Nephron progenitor cell (in vitro differentiated cells): ENCODE measurements around the gene ACSF3.

ENCODE experiments used
- DNase-seq: peaks from one replicate; pipeline ENCODE4 v3.0.0; 2021
- H3K27ac Mint-ChIP-seq: 2 replicates; pipeline ENCODE4 v1.8.0; 2021; ENCODE audit warnings: mild to moderate bottlenecking, moderate library complexity, mixed read lengths
- H3K27me3 Mint-ChIP-seq: 2 replicates; pipeline ENCODE4 v1.8.0; 2021; ENCODE audit warnings: mild to moderate bottlenecking, low read depth, mixed read lengths; ENCODE audit not compliant: poor library complexity
- H3K36me3 Mint-ChIP-seq: 2 replicates; pipeline ENCODE4 v1.8.0; 2021; ENCODE audit warnings: low read depth, mixed read lengths
- H3K4me1 Mint-ChIP-seq: 2 replicates; pipeline ENCODE4 v1.8.0; 2021; ENCODE audit warnings: mixed read lengths
- H3K4me3 Mint-ChIP-seq: 2 replicates; pipeline ENCODE4 v1.8.0; 2021; ENCODE audit warnings: mild to moderate bottlenecking, moderate library complexity, mixed read lengths
- H3K9me3 Mint-ChIP-seq: 2 replicates; pipeline ENCODE4 v1.8.0; 2021; ENCODE audit warnings: mild to moderate bottlenecking, moderate library complexity, mixed read lengths
- TF ChIP-seq, protein P1 (sequence below): fragments of 200-600 bp; sonication (generic); IDR thresholded peaks from 2 replicates; pipeline ENCODE4 v1.5.0; 2021; ENCODE audit warnings: antibody characterized with exemption

Gene ACSF3

GRCh38 chr16:89136931-89137330 is 43.3 kb downstream of the ACSF3 start:
- Mint-ChIP-seq H3K4me1 (no peaks in the 10 kb centered on the region), H3K36me3 (peaks cover 14% of the 10 kb centered on the region)
- TF ChIP-seq, protein P1, sequence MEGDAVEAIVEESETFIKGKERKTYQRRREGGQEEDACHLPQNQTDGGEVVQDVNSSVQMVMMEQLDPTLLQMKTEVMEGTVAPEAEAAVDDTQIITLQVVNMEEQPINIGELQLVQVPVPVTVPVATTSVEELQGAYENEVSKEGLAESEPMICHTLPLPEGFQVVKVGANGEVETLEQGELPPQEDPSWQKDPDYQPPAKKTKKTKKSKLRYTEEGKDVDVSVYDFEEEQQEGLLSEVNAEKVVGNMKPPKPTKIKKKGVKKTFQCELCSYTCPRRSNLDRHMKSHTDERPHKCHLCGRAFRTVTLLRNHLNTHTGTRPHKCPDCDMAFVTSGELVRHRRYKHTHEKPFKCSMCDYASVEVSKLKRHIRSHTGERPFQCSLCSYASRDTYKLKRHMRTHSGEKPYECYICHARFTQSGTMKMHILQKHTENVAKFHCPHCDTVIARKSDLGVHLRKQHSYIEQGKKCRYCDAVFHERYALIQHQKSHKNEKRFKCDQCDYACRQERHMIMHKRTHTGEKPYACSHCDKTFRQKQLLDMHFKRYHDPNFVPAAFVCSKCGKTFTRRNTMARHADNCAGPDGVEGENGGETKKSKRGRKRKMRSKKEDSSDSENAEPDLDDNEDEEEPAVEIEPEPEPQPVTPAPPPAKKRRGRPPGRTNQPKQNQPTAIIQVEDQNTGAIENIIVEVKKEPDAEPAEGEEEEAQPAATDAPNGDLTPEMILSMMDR: no peak

DNA sequence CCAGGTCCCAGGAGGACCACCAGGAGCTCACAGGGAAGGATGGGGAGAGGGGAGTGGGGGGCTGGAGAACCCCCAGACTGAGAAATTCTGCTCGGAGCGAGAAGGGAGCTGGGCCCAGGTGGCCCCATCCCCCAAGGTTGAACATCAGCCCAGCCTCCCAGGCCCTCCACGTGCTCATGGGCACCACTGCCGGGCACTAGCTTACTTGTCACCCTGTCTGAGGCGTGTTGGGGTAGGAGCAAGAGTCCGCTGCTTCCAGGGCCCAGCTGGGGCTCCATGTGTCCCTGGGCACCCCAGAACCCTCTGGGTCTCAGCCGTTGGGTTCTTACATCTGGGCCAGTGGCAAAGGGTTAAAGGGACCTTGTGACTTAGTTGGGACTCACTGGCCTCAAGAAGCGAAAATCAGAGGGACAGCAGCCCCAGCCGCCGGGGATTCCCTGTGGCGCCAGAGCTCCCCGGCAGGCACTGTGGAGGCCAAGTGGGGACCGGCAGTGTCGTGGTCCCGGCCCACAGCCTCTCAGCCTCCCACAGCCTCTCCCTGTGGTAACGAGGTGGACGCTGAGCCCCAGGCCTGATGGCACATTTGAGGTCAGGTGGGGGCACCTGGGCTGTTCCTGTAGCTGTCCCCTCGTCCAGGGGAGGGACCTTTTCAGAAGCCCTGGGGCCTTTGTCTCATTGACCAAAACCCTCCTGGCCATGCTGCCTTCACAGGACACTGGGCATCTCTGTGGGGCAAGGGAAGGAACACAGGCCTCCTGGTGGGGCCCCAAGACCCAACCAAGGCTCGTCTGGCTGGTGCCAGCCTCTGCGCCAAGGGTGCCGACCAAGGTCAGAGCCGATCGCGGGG is 44.2 kb downstream of the ACSF3 start:
- peaks cover 14% of the 10 kb centered on the region for H3K36me3 Mint-ChIP-seq
- TF ChIP-seq, protein P1: no peak
- H3K4me1 Mint-ChIP-seq: no peaks in the 10 kb centered on the region
- H3K4me3 Mint-ChIP-seq: no peak overlapping the region
- no peaks in the 10 kb centered on the region for H3K9me3 Mint-ChIP-seq
- H3K27me3 Mint-ChIP-seq: peaks cover 3% of the 10 kb centered on the region
- no peak overlapping the region for H3K27ac Mint-ChIP-seq
- no peak for DNase-seq

More at GRCh38 chr16:89136931-89137330, 43.3 kb downstream of the ACSF3 start:
- H3K4me3 Mint-ChIP-seq: no peak overlapping the region
- H3K27ac Mint-ChIP-seq: no peak overlapping the region
- H3K9me3 Mint-ChIP-seq: no peaks in the 10 kb centered on the region
- no peak for DNase-seq
- no peaks in the 10 kb centered on the region for H3K27me3 Mint-ChIP-seq

- no peak for DNase-seq
- Mint-ChIP-seq H3K27me3 (peaks cover 3% of the 10 kb centered on the region), H3K4me3 (no peak overlapping the region), H3K4me1 (no peaks in the 10 kb centered on the region), H3K9me3 (no peaks in the 10 kb centered on the region), H3K36me3 (peaks cover 14% of the 10 kb centered on the region), H3K27ac (no peak overlapping the region)
- TF ChIP-seq, protein P1: no peak
Measured at GRCh38 chr16:89138513-89138795, 44.8 kb downstream of the ACSF3 start.

DNA sequence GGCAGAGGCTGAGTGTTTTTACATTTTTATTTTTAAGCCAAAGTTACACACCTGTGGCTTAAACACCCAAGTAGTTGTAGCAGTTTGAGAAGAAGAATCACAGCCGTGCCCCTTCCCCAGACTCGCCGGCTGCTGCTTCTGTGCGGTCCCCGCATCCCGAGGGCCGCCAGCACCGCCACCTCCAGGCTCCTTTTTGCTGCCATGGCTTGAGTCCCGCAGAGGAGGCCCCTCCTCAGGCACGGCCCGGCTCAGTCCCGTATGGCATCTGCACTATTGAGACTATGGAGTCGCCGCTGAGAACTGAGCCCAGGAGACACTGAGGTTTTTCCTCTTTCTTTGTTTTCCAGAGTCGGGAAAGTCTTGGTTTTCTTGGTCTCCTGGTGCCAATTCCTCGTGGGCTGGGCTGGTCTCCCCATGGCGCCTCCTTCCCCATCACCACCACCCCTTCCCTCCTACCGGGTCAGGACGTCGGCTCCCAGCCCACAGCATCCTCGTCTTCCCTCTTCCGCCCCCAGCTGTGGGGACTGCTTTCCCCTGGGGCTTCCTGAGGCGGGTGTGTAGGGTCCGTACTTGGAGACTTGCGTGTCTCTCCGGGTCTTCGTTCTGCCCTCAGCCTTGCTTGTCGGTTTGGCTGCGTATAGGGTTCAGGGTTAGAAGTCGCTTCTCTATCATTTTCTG is 45.3 kb downstream of the ACSF3 start:
- DNase-seq: no peak
- TF ChIP-seq, protein P1: no peak
- H3K9me3 Mint-ChIP-seq: no peaks in the 10 kb centered on the region
- no peaks in the 10 kb centered on the region for H3K4me1 Mint-ChIP-seq
- no peak overlapping the region for H3K4me3 Mint-ChIP-seq
- no peak overlapping the region for H3K27ac Mint-ChIP-seq
- H3K27me3 Mint-ChIP-seq: peaks cover 3% of the 10 kb centered on the region
- peaks cover 10% of the 10 kb centered on the region for H3K36me3 Mint-ChIP-seq

DNA sequence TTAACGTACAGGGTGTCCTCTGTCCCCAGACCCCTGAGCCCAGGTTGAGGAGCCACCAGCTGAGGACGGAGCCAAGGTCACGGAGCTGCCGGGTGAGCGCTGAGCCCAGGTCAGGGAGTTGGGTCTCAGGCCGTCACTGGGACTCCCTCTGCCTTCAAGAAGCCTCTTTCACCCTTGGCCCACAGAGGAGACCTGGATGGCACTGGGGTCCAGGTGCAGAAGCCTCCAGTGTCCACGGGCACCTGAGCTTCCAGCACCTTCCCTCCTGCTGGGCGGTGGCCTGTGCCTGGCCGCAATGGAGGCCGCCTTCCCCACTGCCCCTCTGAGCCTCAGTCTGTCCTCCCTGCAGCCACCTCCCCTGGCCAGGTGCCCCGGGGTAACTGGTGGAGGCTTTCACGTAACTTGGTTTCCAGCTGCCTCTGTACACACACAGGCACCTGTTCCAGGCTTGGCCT is 46.3 kb downstream of the ACSF3 start:
- Mint-ChIP-seq H3K4me1 (no peaks in the 10 kb centered on the region), H3K9me3 (no peaks in the 10 kb centered on the region), H3K4me3 (no peak overlapping the region), H3K27ac (no peak overlapping the region), H3K36me3 (peaks cover under 1% of the 10 kb centered on the region), H3K27me3 (peaks cover 3% of the 10 kb centered on the region)
- TF ChIP-seq, protein P1: no peak
- no peak for DNase-seq
